LNCaP clone FGC (cell line): ENCODE data around the gene HLTF.

Experiments used
- DNase-seq: peaks from one replicate; pipeline ENCODE4 v3.0.0-alpha.2; 2011; ENCODE audit warnings: low read depth
- H3K4me3 ChIP-seq: 2 replicates; pipeline ENCODE4 v1.5.1; 2011; ENCODE audit warnings: mild to moderate bottlenecking, low read depth, low read length, control low read depth
- CTCF ChIP-seq: IDR thresholded peaks from 2 replicates; pipeline ENCODE4 v1.5.1; 2012; ENCODE audit warnings: mild to moderate bottlenecking; ENCODE audit not compliant: control insufficient read depth, insufficient read depth; ENCODE audit errors: extremely low read depth

HLTF gene

GRCh38 chr3:149085828-149086231, 503 bp downstream of the HLTF start:
- no peak for TF ChIP-seq CTCF
- H3K4me3 ChIP-seq = peak overlapping the region; percentile 79
- peak; percentile 23 for DNase-seq

- TF ChIP-seq CTCF = no peak
- H3K4me3 ChIP-seq = no peak overlapping the region
- DNase-seq = no peak
Measured at GRCh38 chr3:149081772-149082171, 4.6 kb downstream of the HLTF start.

- DNase-seq = no peak
- no peak for TF ChIP-seq CTCF
- H3K4me3 ChIP-seq = no peak overlapping the region
Measured at GRCh38 chr3:149080699-149081091, 5.6 kb downstream of the HLTF start.

GRCh38 chr3:149080011-149080698, 6.2 kb downstream of the HLTF start:
- no peak for TF ChIP-seq CTCF
- DNase-seq = no peak
- no peak overlapping the region for H3K4me3 ChIP-seq

GRCh38 chr3:149077628-149078027, 8.7 kb downstream of the HLTF start:
- DNase-seq = no peak
- no peak for TF ChIP-seq CTCF
- no peak overlapping the region for H3K4me3 ChIP-seq

- no peak for DNase-seq
- H3K4me3 ChIP-seq = no peak overlapping the region
- no peak for TF ChIP-seq CTCF
Measured at GRCh38 chr3:149067883-149068282, 18.4 kb downstream of the HLTF start.

- DNase-seq = no peak
- no peak for TF ChIP-seq CTCF
- H3K4me3 ChIP-seq = no peak overlapping the region
Measured at GRCh38 chr3:149061776-149062175, 24.6 kb downstream of the HLTF start.
